Measurements from ENCODE around the gene STK32A. TPM values are rescaled to one million over a fixed set of nuclear protein-coding genes. Genes with fewer than 3 reads are reported as not detected.

STK32A gene
- polyA plus RNA-seq, 2 of the 4 experiments (the other 2 are of a cell fraction) = 0.45 to 1.2 TPM

DNA sequence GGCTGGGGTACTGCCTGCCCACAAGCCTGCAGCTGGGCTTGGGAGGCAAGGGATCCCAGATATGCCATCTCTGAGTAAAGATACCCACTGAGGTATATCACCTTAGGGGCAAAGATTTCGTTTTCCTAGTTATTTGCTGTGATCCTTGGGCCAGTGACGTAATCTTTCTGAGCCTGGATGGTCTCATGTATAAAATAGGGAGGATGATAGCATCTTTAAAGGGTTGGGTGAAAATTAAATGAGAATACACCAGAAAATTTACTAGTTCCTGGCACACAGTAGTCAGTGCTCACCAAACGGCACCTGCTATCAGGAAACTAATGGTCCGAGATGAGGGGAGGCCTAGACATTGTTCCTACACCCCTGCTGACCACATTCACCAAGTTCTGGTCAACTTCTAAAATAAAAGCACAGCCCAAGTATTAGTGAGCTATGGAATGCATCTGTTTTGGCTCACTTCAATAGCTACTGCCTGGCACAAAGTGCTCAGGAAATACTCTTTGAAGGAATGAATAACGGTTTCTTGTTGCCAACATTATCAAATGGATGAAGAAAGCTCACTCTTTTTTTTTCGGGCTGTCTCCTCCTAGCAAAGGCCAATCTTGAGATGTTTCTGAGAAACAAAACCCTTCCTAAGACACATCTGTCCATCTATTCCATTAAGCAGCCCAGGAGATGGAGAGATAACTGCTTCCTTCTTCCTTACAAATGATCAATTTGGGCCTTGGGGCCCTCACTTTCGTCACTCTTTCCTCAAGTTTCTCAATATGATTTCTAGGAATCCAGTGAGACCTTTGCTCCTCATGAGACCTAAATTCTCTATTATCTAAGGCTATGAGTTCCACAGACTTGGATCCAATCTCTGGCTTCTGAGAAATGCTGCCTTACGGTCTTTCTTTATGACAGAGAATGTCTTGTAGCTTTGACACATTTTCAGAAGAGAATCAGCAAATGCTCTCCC is 176.8 kb downstream of the STK32A start:
- DNase-seq (ENCODE audit: low read depth in 1 of 2, low spot score in 1 of 2) = no peak

GRCh38 chr5:147412561-147412960 is 177.7 kb downstream of the STK32A start:
- no peaks in the 10 kb centered on the region for H3K4me1 ChIP-seq
- TF ChIP-seq MAFK (IDR thresholded peaks at IDR 0.05; ENCODE audit: partially characterized antibody) (no peak), EP300 (IDR thresholded peaks at IDR 0.05) (no peak), ZSCAN20 (CRISPR knock-in tag; IDR thresholded peaks at IDR 0.05) (no peak), SREBF2 (IDR thresholded peaks at IDR 0.05) (no peak), HOXB5 (CRISPR knock-in tag; IDR thresholded peaks at IDR 0.05) (no peak), HES2 (IDR thresholded peaks at IDR 0.05) (no peak), TP53 (CRISPR knock-in tag; IDR thresholded peaks at IDR 0.05) (no peak), ZC3H11A (IDR thresholded peaks at IDR 0.05) (no peak), RAD21 (conservative IDR thresholded peaks at IDR 0.05 in 1 of 2, IDR thresholded peaks at IDR 0.05 in 1 of 2) (no peak), HOXB13 (CRISPR knock-in tag; IDR thresholded peaks at IDR 0.05; ENCODE audit: low read depth) (no peak), CBX2 (IDR thresholded peaks at IDR 0.05; ENCODE audit: borderline replicate concordance, low read depth) (no peak), CBX8 (IDR thresholded peaks at IDR 0.05) (no peak)
- TF ChIP-seq, protein P1, sequence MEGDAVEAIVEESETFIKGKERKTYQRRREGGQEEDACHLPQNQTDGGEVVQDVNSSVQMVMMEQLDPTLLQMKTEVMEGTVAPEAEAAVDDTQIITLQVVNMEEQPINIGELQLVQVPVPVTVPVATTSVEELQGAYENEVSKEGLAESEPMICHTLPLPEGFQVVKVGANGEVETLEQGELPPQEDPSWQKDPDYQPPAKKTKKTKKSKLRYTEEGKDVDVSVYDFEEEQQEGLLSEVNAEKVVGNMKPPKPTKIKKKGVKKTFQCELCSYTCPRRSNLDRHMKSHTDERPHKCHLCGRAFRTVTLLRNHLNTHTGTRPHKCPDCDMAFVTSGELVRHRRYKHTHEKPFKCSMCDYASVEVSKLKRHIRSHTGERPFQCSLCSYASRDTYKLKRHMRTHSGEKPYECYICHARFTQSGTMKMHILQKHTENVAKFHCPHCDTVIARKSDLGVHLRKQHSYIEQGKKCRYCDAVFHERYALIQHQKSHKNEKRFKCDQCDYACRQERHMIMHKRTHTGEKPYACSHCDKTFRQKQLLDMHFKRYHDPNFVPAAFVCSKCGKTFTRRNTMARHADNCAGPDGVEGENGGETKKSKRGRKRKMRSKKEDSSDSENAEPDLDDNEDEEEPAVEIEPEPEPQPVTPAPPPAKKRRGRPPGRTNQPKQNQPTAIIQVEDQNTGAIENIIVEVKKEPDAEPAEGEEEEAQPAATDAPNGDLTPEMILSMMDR (IDR thresholded peaks at IDR 0.05) = no peak
- TF ChIP-seq, protein P2, sequence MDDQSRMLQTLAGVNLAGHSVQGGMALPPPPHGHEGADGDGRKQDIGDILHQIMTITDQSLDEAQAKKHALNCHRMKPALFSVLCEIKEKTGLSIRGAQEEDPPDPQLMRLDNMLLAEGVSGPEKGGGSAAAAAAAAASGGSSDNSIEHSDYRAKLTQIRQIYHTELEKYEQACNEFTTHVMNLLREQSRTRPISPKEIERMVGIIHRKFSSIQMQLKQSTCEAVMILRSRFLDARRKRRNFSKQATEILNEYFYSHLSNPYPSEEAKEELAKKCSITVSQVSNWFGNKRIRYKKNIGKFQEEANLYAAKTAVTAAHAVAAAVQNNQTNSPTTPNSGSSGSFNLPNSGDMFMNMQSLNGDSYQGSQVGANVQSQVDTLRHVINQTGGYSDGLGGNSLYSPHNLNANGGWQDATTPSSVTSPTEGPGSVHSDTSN (IDR thresholded peaks at IDR 0.05) = no peak
- WGBS (ENCODE audit: missing lambda C conversion rate) = 59% methylated on average over 2 of the region's 2 CpGs
- H3K4me3 ChIP-seq = no peak overlapping the region
- FAIRE-seq (no peak), ATAC-seq (no peak), DNase-seq (ENCODE audit: low read depth in 1 of 2, low spot score in 1 of 2) (no peak)
- H3K27ac ChIP-seq = no peak overlapping the region
- H3K9me3 ChIP-seq = no peaks in the 10 kb centered on the region
- ChIA-PET CTCF (interaction anchor here (1.0 to 1.5 kb wide), 4 partner anchors 10 to 41 kb away, joined by 3 to 4 read pairs (median 4); no protein-coding TSS in a partner anchor), POLR2A (no interaction called here)
- H3K4me2 ChIP-seq = no peak overlapping the region

More for the DNA sequence above, 176.8 kb downstream of the STK32A start:
- 46% methylated on average over 8 of the region's 8 CpGs for WGBS (ENCODE audit: missing lambda C conversion rate)
- TF ChIP-seq HES2 (IDR thresholded peaks at IDR 0.05) (no peak), NFE2L2 (conservative IDR thresholded peaks at IDR 0.05; ENCODE audit: low read length) (no peak), NPAS2 (CRISPR knock-in tag; IDR thresholded peaks at IDR 0.05; ENCODE audit: borderline replicate concordance) (no peak), CBX2 (IDR thresholded peaks at IDR 0.05; ENCODE audit: borderline replicate concordance, low read depth) (no peak), MYC (IDR thresholded peaks at IDR 0.05; ENCODE audit: borderline replicate concordance, low read length) (no peak), FOSL2 (IDR thresholded peaks at IDR 0.05) (no peak), FOSL2 (CRISPR knock-in tag; IDR thresholded peaks at IDR 0.05) (no peak), BHLHE40 (IDR thresholded peaks at IDR 0.05; ENCODE audit: low read depth, low read length) (no peak), RFX5 (IDR thresholded peaks at IDR 0.05) (no peak), EP300 (IDR thresholded peaks at IDR 0.05) (no peak), RNF2 (IDR thresholded peaks at IDR 0.05; ENCODE audit: borderline replicate concordance, low read depth) (no peak), PHF8 (IDR thresholded peaks at IDR 0.05; ENCODE audit: borderline replicate concordance, low read depth) (no peak), ZFP36 (IDR thresholded peaks at IDR 0.05; ENCODE audit: borderline replicate concordance, partially characterized antibody) (no peak), HOXB13 (CRISPR knock-in tag; IDR thresholded peaks at IDR 0.05; ENCODE audit: low read depth) (no peak), MAX (IDR thresholded peaks at IDR 0.05) (no peak), KDM1A (IDR thresholded peaks at IDR 0.05; ENCODE audit: low read depth) (no peak)
- TF ChIP-seq, protein P3, sequence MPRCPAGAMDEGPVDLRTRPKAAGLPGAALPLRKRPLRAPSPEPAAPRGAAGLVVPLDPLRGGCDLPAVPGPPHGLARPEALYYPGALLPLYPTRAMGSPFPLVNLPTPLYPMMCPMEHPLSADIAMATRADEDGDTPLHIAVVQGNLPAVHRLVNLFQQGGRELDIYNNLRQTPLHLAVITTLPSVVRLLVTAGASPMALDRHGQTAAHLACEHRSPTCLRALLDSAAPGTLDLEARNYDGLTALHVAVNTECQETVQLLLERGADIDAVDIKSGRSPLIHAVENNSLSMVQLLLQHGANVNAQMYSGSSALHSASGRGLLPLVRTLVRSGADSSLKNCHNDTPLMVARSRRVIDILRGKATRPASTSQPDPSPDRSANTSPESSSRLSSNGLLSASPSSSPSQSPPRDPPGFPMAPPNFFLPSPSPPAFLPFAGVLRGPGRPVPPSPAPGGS (IDR thresholded peaks at IDR 0.05) = no peak
- TF ChIP-seq, protein P2 (IDR thresholded peaks at IDR 0.05) = no peak
- H3K4me1 ChIP-seq = no peaks in the 10 kb centered on the region
- ChIA-PET CTCF (interaction anchor here (1.0 to 1.5 kb wide), 3 partner anchors 19 to 42 kb away, joined by 3 to 4 read pairs (median 4); no protein-coding TSS in a partner anchor), POLR2A (no interaction called here)
- no peaks in the 10 kb centered on the region for H3K9me3 ChIP-seq
- no peak overlapping the region for H3K27ac ChIP-seq
- ATAC-seq (no peak), FAIRE-seq (no peak)
- H3K4me3 ChIP-seq = no peak overlapping the region
- H3K4me2 ChIP-seq = no peak overlapping the region

Data from A549 (cell line).